Activated naive CD8-positive, alpha-beta T cell (primary cell): ENCODE data around the gene ZNF385B.

ENCODE experiments used
- H3K27ac Mint-ChIP-seq: one replicate; pipeline ENCODE4 v1.8.0; 2021; ENCODE audit warnings: mixed read lengths
- H3K27me3 Mint-ChIP-seq: one replicate; pipeline ENCODE4 v1.8.0; 2021; ENCODE audit warnings: mixed read lengths
- H3K36me3 Mint-ChIP-seq: one replicate; pipeline ENCODE4 v1.8.0; 2021; ENCODE audit warnings: mixed read lengths
- H3K4me1 Mint-ChIP-seq: one replicate; pipeline ENCODE4 v1.8.0; 2021; ENCODE audit warnings: low read depth, mixed read lengths
- H3K4me3 Mint-ChIP-seq: one replicate; pipeline ENCODE4 v1.8.0; 2021; ENCODE audit warnings: mild to moderate bottlenecking, mixed read lengths
- H3K9me3 Mint-ChIP-seq: one replicate; pipeline ENCODE4 v1.8.0; 2021; ENCODE audit warnings: low read depth, mixed read lengths

Gene ZNF385B

DNA sequence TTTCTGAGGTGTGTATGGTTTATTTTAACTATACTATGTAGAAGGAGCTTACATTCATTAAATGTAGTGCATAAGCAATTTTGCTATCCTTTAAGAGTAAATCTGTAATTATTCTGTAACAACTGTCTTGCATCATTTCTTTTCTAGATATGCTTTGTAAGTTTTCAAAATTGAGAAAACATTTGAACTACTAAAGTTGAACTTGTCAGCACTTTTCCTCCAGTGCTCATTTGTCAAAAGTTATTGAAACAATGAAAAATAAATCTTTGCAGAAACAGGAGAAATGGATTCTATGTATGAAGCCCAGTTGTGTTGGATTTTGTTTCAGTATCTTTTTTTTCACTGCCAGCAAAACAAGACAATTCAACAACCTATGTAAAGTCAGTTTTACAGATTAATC is 14.5 kb upstream of the ZNF385B start:
- no peak overlapping the region for H3K4me3 Mint-ChIP-seq
- H3K9me3 Mint-ChIP-seq = no peaks in the 10 kb centered on the region
- H3K4me1 Mint-ChIP-seq = no peaks in the 10 kb centered on the region
- no peak overlapping the region for H3K27ac Mint-ChIP-seq
- H3K36me3 Mint-ChIP-seq = no peaks in the 10 kb centered on the region
- H3K27me3 Mint-ChIP-seq = peaks cover 10% of the 10 kb centered on the region

DNA sequence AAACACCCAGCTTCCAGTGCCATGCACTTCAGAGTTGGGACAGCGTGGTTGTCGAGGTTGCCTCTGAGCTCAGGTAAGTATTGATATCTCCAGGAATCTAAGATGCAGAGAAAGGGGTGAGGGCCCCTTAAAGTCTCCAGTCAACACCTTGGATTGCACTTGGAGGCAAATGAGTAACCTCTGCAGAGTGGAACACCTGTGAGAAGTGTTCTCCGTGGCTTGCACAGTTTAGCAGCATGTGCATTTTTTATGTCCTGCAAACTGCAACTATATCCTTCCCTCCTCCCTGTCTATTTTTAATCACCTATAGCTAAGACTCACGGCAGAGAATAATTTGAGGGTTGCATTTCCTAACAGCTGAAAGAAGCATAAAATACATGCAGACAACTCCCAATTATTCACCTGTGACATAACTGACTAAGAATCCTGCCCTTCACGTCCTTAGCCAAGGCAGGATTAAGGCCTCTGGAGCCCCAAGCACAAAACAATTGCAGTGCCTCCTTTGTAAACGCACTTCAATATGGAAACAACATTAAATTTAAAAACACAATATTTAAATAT is 1.6 kb upstream of the ZNF385B start:
- H3K9me3 Mint-ChIP-seq = no peaks in the 10 kb centered on the region
- H3K4me3 Mint-ChIP-seq = no peak overlapping the region
- H3K36me3 Mint-ChIP-seq = no peaks in the 10 kb centered on the region
- H3K4me1 Mint-ChIP-seq = peaks cover 8% of the 10 kb centered on the region
- H3K27ac Mint-ChIP-seq = no peak overlapping the region
- peaks cover 32% of the 10 kb centered on the region for H3K27me3 Mint-ChIP-seq

DNA sequence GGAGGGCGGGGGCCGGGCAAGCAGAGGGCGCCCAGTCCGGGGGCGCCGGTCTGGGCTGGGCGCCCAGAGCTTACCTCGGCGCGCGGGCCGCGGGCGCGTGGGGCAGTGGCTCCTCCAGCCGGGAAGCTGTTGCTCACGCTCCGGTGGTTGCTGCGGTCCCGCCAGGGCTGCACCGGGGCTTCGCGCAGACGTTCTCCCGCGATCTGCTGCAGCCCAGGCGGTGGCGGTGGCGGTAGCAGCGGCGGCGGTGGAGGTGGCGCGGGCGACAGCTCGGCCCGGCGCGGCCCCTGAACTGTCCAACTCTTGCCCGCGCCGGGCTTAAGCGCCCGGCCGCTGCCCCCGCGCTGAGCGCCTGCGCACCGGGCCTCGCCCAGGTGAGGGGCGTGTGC is 391 bp downstream of the ZNF385B start:
- Mint-ChIP-seq H3K4me1 (peaks cover 8% of the 10 kb centered on the region), H3K27me3 (peaks cover 37% of the 10 kb centered on the region), H3K9me3 (no peaks in the 10 kb centered on the region), H3K36me3 (no peaks in the 10 kb centered on the region), H3K27ac (no peak overlapping the region), H3K4me3 (no peak overlapping the region)

DNA sequence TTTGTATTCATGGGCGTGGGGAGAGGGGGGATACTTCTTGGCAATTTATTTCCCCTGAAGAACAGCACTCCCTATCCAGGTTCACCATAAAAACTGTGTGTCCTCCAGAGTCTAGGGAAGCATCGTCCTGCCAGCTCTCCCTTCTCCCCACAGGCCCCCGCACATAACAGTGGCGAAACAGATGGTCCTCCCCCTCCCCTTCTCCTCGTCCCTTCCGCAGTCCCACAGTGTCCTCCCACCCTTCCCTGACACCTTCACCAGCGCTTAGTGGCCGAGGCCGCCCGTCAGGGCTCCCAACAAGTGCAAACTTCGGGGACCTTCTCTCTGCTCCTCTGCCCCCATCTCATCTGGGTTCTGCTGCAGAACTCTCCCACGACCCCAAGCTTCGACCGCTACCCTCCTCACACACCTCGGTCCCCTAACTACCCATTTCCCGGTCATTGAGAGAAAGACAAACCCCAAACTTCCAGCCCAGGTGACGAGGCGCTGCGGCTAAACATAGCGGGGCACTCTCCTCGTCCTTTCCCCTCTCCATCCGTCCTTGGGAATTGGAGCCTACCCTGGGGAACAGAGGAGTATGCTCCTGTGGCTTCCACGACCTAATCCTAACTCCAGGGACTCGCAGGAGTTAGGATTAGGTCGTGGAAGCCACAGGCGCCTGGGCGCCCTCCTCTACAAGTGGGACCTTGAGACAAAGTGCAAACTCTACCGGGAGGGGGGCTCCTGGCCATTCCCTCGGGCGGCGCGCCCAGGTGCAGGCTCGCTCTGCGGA is 971 bp downstream of the ZNF385B start:
- Mint-ChIP-seq H3K36me3 (no peaks in the 10 kb centered on the region), H3K27ac (no peak overlapping the region), H3K27me3 (peaks cover 37% of the 10 kb centered on the region), H3K9me3 (no peaks in the 10 kb centered on the region), H3K4me1 (peaks cover 8% of the 10 kb centered on the region), H3K4me3 (peak overlapping the region; percentile 14)

DNA sequence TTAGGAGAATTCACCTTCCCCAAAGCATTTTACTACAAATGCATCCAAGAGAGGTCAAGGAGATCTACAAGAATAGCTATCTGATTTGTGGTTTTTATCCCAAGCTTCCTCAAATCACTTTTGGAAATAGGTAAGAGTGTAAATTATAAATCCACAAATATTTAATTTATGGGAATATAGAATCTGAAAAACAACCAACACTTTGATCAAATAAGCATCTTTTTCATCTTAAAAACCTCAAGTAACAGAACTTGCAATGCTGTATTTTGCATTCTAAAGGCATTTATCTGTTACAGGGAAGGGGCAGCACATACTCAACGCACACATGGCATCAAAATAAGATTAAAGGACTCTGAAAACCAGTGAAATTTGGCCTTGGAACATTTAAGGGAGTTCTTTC is 1.9 kb downstream of the ZNF385B start:
- peaks cover 34% of the 10 kb centered on the region for H3K27me3 Mint-ChIP-seq
- H3K9me3 Mint-ChIP-seq = no peaks in the 10 kb centered on the region
- H3K36me3 Mint-ChIP-seq = no peaks in the 10 kb centered on the region
- H3K4me1 Mint-ChIP-seq = peaks cover 8% of the 10 kb centered on the region
- H3K27ac Mint-ChIP-seq = no peak overlapping the region
- H3K4me3 Mint-ChIP-seq = no peak overlapping the region

DNA sequence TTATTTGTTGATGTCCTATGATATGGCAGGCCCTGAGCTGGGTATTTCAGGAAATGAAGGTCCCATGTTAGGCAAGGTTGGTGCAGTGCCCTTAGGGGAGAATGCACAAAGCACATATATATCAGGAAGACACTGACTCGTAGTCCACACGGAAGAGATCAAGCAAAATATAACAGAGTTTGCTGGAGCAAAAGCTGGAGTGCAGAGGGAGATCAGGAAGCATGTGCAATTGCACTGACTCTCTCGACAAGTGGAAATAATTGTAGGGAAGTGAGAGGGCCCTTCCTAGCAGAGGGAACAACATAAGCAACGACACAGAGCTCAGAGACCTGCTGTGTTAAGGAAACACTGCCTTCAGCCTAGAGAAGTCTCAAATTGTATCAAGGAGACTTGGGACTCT is 4.2 kb downstream of the ZNF385B start:
- Mint-ChIP-seq H3K9me3 (no peaks in the 10 kb centered on the region), H3K4me1 (peaks cover 8% of the 10 kb centered on the region), H3K27me3 (peaks cover 25% of the 10 kb centered on the region), H3K36me3 (no peaks in the 10 kb centered on the region), H3K4me3 (no peak overlapping the region), H3K27ac (no peak overlapping the region)

DNA sequence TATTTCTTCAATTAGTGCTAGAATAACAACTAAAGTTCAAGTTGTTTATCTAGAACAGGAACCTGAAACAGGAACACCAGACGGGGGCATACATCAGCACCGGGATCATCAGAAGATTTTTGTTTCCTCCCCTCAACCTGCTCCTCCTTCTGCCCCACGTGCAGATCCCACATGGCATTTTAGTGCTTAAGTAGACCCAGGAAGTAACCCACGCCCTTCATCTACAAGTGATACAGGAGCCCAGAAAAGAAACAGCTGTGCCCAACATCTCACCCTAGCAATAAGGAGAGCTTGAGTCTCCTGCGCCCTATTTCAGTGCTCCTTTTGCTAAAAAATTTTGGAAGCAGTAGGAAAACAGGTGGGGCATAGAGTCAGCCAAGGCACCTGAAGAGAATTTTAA is 5.2 kb downstream of the ZNF385B start:
- Mint-ChIP-seq H3K27me3 (peaks cover 23% of the 10 kb centered on the region), H3K9me3 (no peaks in the 10 kb centered on the region), H3K36me3 (no peaks in the 10 kb centered on the region), H3K4me3 (no peak overlapping the region), H3K27ac (no peak overlapping the region), H3K4me1 (peaks cover 8% of the 10 kb centered on the region)

DNA sequence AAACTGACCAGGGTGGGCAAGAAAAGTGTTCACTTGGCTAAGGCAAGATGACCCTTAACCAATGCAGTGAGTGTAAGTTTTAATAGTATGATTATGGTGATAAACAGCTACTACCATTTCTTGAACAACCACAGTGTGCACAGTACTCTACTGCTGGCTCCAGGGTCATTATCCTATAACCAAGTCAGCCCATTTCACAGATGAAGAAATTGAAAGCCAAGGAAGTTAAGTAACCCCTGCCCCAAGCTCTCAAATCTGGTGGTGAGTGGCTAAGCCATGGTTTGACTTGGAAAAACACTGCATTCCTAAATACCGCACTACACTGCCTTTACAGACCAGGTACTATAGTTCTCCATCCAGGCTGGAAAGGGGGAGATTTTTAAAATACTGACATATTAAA is 5.7 kb downstream of the ZNF385B start:
- H3K27ac Mint-ChIP-seq = no peak overlapping the region
- H3K4me3 Mint-ChIP-seq = no peak overlapping the region
- H3K27me3 Mint-ChIP-seq = peaks cover 23% of the 10 kb centered on the region
- no peaks in the 10 kb centered on the region for H3K36me3 Mint-ChIP-seq
- H3K4me1 Mint-ChIP-seq = peaks cover 8% of the 10 kb centered on the region
- no peaks in the 10 kb centered on the region for H3K9me3 Mint-ChIP-seq

DNA sequence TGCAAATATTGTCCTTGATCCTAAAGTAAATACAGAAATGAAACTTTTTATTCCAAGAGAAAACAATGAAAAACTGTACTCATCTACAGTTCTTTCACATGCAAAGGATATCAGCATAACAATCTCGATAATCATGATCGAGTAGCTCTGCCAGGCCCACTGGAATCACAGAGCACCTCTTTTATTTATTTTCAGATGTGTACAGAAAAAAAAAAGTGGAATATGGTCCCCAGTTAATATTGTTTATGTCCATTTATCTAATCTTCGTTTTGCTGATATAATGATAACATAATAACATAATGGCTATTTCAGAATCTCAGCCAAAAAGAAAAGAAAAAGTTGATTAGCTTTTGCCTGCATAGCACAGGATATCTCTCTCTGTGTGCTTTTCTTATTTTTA is 6.5 kb downstream of the ZNF385B start:
- no peaks in the 10 kb centered on the region for H3K9me3 Mint-ChIP-seq
- peaks cover under 1% of the 10 kb centered on the region for H3K4me1 Mint-ChIP-seq
- H3K4me3 Mint-ChIP-seq = no peak overlapping the region
- H3K27me3 Mint-ChIP-seq = peaks cover 15% of the 10 kb centered on the region
- no peak overlapping the region for H3K27ac Mint-ChIP-seq
- no peaks in the 10 kb centered on the region for H3K36me3 Mint-ChIP-seq

DNA sequence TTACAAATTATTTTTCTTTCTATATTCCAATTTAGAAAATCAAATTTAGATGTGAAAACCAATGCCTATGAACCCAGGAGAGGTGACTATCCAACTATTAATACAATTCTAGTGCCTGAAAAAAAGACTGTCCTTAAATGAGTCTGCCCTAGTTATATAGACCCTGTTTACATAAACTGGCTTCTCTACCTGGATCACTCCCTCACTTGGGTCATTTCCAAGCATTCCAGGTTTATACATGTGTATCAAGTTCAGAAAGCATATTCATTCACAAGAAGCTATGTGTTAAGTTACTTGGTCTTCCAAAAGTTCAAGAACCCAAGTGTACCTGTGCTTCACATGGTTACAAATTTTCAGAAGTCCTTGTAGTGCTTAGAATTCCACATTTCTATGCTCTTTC is 8.3 kb downstream of the ZNF385B start:
- no peaks in the 10 kb centered on the region for H3K9me3 Mint-ChIP-seq
- no peak overlapping the region for H3K27ac Mint-ChIP-seq
- H3K27me3 Mint-ChIP-seq = peaks cover 13% of the 10 kb centered on the region
- H3K36me3 Mint-ChIP-seq = no peaks in the 10 kb centered on the region
- no peak overlapping the region for H3K4me3 Mint-ChIP-seq
- no peaks in the 10 kb centered on the region for H3K4me1 Mint-ChIP-seq

DNA sequence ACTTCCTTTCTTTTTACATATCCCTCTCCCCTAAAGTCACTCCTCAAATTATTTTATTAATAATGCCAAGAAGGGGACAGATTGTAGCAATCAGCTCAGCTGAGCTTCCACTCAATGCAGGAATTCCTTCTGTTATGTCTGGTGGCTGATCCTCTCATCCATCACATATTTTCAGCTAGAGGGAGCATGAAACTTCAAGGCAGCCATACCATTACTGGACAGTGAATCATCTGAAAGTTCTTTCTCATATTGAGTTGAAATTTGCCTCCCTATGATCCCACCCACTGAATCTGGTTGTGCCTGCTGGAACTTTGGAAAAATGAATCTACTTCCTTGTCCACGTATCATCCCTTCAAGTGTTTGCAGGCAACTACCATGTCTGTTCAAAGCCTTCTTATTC is 11.2 kb downstream of the ZNF385B start:
- no peaks in the 10 kb centered on the region for H3K9me3 Mint-ChIP-seq
- no peak overlapping the region for H3K27ac Mint-ChIP-seq
- peaks cover 7% of the 10 kb centered on the region for H3K27me3 Mint-ChIP-seq
- no peaks in the 10 kb centered on the region for H3K4me1 Mint-ChIP-seq
- no peaks in the 10 kb centered on the region for H3K36me3 Mint-ChIP-seq
- no peak overlapping the region for H3K4me3 Mint-ChIP-seq

DNA sequence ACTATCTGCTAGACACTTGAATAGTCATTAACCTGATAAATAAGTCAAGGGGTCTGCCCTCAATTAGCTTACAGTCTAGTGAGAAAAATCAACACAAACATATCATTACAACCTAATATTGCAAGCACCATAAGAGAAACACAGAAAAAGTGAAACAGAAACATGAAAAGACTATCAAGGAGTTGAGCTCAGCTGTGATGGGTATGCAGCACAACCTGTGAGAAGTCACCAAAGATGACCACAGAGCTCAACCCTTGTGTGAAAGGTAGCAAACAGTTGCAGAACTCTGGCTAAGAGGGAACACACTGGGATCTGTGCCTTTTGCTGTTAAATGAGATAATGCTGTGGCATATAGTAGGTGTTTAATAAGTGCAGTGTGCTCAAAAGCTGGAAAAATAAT is 11.7 kb downstream of the ZNF385B start:
- no peaks in the 10 kb centered on the region for H3K9me3 Mint-ChIP-seq
- no peaks in the 10 kb centered on the region for H3K4me1 Mint-ChIP-seq
- H3K36me3 Mint-ChIP-seq = no peaks in the 10 kb centered on the region
- peaks cover 7% of the 10 kb centered on the region for H3K27me3 Mint-ChIP-seq
- H3K4me3 Mint-ChIP-seq = no peak overlapping the region
- H3K27ac Mint-ChIP-seq = no peak overlapping the region

DNA sequence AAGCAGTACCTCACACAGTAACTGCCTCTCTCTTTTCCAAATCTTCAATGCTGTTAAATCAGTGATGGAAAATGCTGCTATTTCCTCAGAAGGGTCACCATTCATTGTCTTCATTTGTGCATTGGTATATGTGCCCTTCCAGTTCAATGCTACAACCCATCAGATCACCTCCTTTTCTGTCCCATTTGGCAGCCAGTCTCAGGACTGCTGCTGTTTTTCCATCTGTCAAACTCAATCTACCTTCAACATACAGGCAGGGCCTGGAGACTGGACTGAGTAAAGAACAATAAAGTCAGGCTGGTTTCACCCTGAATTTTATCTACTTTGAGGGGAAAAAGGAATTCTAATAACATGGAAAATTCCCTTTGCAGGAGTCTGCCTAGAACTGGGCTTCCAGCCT is 17.9 kb downstream of the ZNF385B start:
- H3K36me3 Mint-ChIP-seq = no peaks in the 10 kb centered on the region
- no peaks in the 10 kb centered on the region for H3K4me1 Mint-ChIP-seq
- H3K27ac Mint-ChIP-seq = no peak overlapping the region
- H3K27me3 Mint-ChIP-seq = peaks cover 8% of the 10 kb centered on the region
- H3K4me3 Mint-ChIP-seq = no peak overlapping the region
- no peaks in the 10 kb centered on the region for H3K9me3 Mint-ChIP-seq

DNA sequence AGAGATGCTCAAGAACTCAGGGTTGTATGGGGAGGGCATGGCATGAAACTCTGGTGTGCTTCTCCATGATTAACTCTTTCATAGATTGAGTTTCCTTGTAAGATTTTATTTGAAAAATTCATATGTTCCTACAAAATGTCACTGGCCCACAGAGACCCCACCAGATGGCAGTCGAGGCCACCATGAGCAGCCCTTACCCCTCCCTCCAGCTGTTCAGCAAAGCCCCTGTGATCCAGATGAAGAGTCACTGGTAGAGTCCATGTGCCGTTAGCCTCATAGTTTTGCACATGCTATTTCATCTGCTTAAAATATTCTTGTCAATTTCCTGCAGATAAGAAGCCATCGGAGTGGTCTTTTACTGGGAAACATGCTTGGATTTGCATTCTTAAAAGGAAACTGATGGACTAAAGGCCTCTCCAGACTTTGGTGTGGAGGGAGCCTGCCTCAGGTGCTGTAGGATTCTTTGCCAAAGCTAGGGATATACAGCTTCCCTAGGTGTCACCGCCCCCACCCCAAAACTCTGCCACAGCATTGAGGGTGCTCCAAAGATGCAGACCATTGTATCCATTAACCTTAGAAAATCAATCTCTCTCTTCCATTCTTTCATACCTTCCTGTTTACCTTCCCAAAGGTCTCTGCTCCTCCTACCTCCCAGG is 18.8 kb downstream of the ZNF385B start:
- no peaks in the 10 kb centered on the region for H3K4me1 Mint-ChIP-seq
- peaks cover 6% of the 10 kb centered on the region for H3K27me3 Mint-ChIP-seq
- no peaks in the 10 kb centered on the region for H3K9me3 Mint-ChIP-seq
- H3K4me3 Mint-ChIP-seq = no peak overlapping the region
- no peak overlapping the region for H3K27ac Mint-ChIP-seq
- H3K36me3 Mint-ChIP-seq = no peaks in the 10 kb centered on the region

DNA sequence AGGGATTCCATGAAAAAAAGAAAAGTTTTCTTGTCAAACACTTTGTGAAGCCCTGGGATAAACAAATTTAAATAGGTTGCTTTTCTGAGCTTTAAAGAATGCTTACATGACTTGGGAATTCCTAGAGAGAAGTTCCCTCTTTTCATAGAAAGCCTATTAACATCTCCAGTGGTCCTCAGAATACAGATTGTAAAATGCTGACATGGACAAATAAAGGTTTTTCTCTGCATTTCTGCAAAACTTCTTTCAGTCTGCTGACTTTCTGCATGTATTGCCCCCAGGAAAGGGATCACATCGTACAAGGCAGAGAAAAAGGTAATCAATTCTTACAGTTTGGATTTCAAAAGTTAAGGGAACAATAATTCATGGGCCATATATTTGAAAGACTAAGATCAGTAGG is 20.6 kb downstream of the ZNF385B start:
- H3K27ac Mint-ChIP-seq = no peak overlapping the region
- H3K9me3 Mint-ChIP-seq = no peaks in the 10 kb centered on the region
- no peaks in the 10 kb centered on the region for H3K4me1 Mint-ChIP-seq
- H3K4me3 Mint-ChIP-seq = no peak overlapping the region
- no peaks in the 10 kb centered on the region for H3K36me3 Mint-ChIP-seq
- peaks cover 6% of the 10 kb centered on the region for H3K27me3 Mint-ChIP-seq

DNA sequence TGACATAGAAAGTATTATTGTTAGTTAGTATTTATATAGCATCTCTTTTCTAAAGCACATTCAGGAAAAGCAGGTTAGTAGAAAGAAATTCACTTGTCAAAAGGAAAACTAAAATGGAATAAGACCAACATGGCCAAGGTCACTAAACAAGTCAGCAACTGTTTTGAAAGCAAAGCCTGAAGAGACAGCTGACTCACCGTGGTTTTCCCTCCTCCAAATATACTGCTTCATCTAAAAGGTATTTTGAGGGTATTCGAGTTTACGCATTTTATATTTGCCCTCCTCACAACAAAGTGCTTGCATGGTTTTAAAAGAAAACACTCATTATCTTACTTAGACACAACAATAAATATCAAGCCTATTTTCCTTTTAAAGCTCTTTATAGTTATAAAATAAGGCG is 24.0 kb downstream of the ZNF385B start:
- Mint-ChIP-seq H3K27ac (no peak overlapping the region), H3K4me1 (no peaks in the 10 kb centered on the region), H3K36me3 (no peaks in the 10 kb centered on the region), H3K9me3 (no peaks in the 10 kb centered on the region), H3K4me3 (no peak overlapping the region), H3K27me3 (peaks cover 3% of the 10 kb centered on the region)
